ENCODE data around the gene KRTAP4-12. TPM values are rescaled to one million over a fixed set of nuclear protein-coding genes. Genes with fewer than 3 reads are reported as not detected.

Gene KRTAP4-12
- total and polyA plus RNA-seq, 2 of the 13 experiments (the other 11 are each of a cell fraction or from before 2014, with no cell fraction given), result not detected

GRCh38 chr17:41076788-41077187, 47.2 kb downstream of the KRTAP4-12 start:
- H3K9ac ChIP-seq (ENCODE audit: insufficient read depth, low read depth, low read length), result no peak overlapping the region
- BruUV-seq (replicated peaks), result no TSS peak
- FAIRE-seq (no peak), DNase-seq (ENCODE audit: low spot score) (no peak), ATAC-seq (no peak)
- no peak for TF ChIP-seq ATAD3A (CRISPR knock-in tag; IDR thresholded peaks at IDR 0.05)
- TF ChIP-seq NONO (IDR thresholded peaks at IDR 0.05), result 0 out of 2 replicates have a peak, but pooled peaks have one; percentile 22
- no peak for TF ChIP-seq NONO (CRISPR knock-in tag; conservative IDR thresholded peaks at IDR 0.05)
- no peak overlapping the region for H3K27ac ChIP-seq (ENCODE audit: extremely low read length, insufficient read depth, low read length)
- H3K9me3 ChIP-seq (ENCODE audit: low read length), result no peaks in the 10 kb centered on the region
- ChIA-PET CTCF (ENCODE audit: low intra/inter-chr PET ratio, low total read pairs) (no interaction called here), POLR2A (no interaction called here)
- H3K4me3 ChIP-seq (replicated peaks in 1 of 3; ENCODE audit: insufficient read depth in 1 of 3, low read depth in 2 of 3, low read length in 3 of 3), result no peak overlapping the region
- H3K79me2 ChIP-seq (ENCODE audit: insufficient read depth, low read length), result no peaks in the 10 kb centered on the region
- H3K36me3 ChIP-seq (replicated peaks in 1 of 2; ENCODE audit: control insufficient read depth in 1 of 2, insufficient read depth in 2 of 2, low read length in 2 of 2), result no peaks in the 10 kb centered on the region
- peaks cover 0 to 5% of the 10 kb centered on the region in 2 experiments; a peak in 2 of 5 replicates for H3K27me3 ChIP-seq (ENCODE audit: control insufficient read depth in 1 of 2, insufficient read depth in 2 of 2, low read length in 2 of 2)
- intact Hi-C loops (cut with micrococcal nuclease; ENCODE audit: unreplicated experiment) (no loop called here), in situ Hi-C loops (cut with HindIII; ENCODE audit: extremely low pct_ligation_motif_present, low pct_unique_long_range_greater_than_20kb) (no loop called here)
- no peak overlapping the region for H3K4me2 ChIP-seq (ENCODE audit: low read depth, low read length)
- H2AFZ ChIP-seq (ENCODE audit: low read length), result no peak overlapping the region
- no peaks in the 10 kb centered on the region for H4K20me1 ChIP-seq (ENCODE audit: insufficient read depth, low read length)
- H3K4me1 ChIP-seq (ENCODE audit: insufficient read depth, low read length), result no peaks in the 10 kb centered on the region

- no peak overlapping the region for H2AFZ ChIP-seq (ENCODE audit: low read length)
- 73% methylated on average over 2 of the region's 2 CpGs for WGBS (ENCODE audit: low lambda C conversion rate)
- H4K20me1 ChIP-seq (ENCODE audit: insufficient read depth, low read length), result no peaks in the 10 kb centered on the region
- in situ Hi-C loops (cut with HindIII; ENCODE audit: extremely low pct_ligation_motif_present, low pct_unique_long_range_greater_than_20kb) (no loop called here), intact Hi-C loops (cut with micrococcal nuclease; ENCODE audit: unreplicated experiment) (no loop called here)
- DNase-seq (ENCODE audit: low spot score), result no peak
- H3K9me3 ChIP-seq (ENCODE audit: low read length), result no peaks in the 10 kb centered on the region
- no TSS peak for BruUV-seq (replicated peaks)
- FAIRE-seq, result no peak
- ChIA-PET POLR2A (no interaction called here), CTCF (ENCODE audit: low intra/inter-chr PET ratio, low total read pairs) (no interaction called here)
- no peak for ATAC-seq
- no peaks in the 10 kb centered on the region for H3K4me1 ChIP-seq (ENCODE audit: insufficient read depth, low read length)
- peaks cover 0 to 5% of the 10 kb centered on the region in 2 experiments; a peak in 1 of 5 replicates for H3K27me3 ChIP-seq (ENCODE audit: control insufficient read depth in 1 of 2, insufficient read depth in 2 of 2, low read length in 2 of 2)
- H3K4me2 ChIP-seq (ENCODE audit: low read depth, low read length), result no peak overlapping the region
- H3K9ac ChIP-seq (ENCODE audit: insufficient read depth, low read depth, low read length), result no peak overlapping the region
- TF ChIP-seq LBX2 (CRISPR knock-in tag; IDR thresholded peaks at IDR 0.05; ENCODE audit: borderline replicate concordance), result no peak
- no peak for TF ChIP-seq ZHX2 (IDR thresholded peaks at IDR 0.05; ENCODE audit: low read depth)
- no peak for TF ChIP-seq ZHX2 (CRISPR knock-in tag; IDR thresholded peaks at IDR 0.05; ENCODE audit: borderline replicate concordance)
- TF ChIP-seq ZNF3 (CRISPR knock-in tag; IDR thresholded peaks at IDR 0.05), result no peak
- TF ChIP-seq PCBP2 (optimal IDR thresholded peaks at IDR 0.05; ENCODE audit: low read depth, low read length, poor library complexity, severe bottlenecking), result no peak
- no peak for TF ChIP-seq MATR3 (CRISPR knock-in tag; IDR thresholded peaks at IDR 0.05)
- no peak overlapping the region for H3K27ac ChIP-seq (ENCODE audit: extremely low read length, insufficient read depth, low read length)
- H3K79me2 ChIP-seq (ENCODE audit: insufficient read depth, low read length), result no peaks in the 10 kb centered on the region
- no peak overlapping the region for H3K4me3 ChIP-seq (replicated peaks in 1 of 3; ENCODE audit: insufficient read depth in 1 of 3, low read depth in 2 of 3, low read length in 3 of 3)
- no peaks in the 10 kb centered on the region for H3K36me3 ChIP-seq (replicated peaks in 1 of 2; ENCODE audit: control insufficient read depth in 1 of 2, insufficient read depth in 2 of 2, low read length in 2 of 2)
These were observed 50.3 kb downstream of the KRTAP4-12 start for GRCh38 chr17:41073676-41074075.
